Tibial nerve (tissue), 3 donors: ENCODE data around the gene JARID2.

Experiments
- POLR2A ChIP-seq, 2 donors: fragments of 450-650 bp; IDR thresholded peaks; one replicate each; pipeline ENCODE4 v1.6.1; 2017; ENCODE audit warnings: antibody characterized with exemption in 2 of 2, mild to moderate bottlenecking in 2 of 2, moderate library complexity in 2 of 2
- TF ChIP-seq, protein P1 (sequence below), 5 experiments: fragments of 200-600 bp in 3 of 5; fragments of 450-650 bp in 2 of 5; sonication (generic) in 3 of 5; IDR thresholded peaks; one replicate each; pipeline ENCODE4 v1.5.1; 2016 to 2019; ENCODE audit warnings: antibody characterized with exemption in 5 of 5, mild to moderate bottlenecking in 3 of 5, moderate library complexity in 2 of 5

DNA sequence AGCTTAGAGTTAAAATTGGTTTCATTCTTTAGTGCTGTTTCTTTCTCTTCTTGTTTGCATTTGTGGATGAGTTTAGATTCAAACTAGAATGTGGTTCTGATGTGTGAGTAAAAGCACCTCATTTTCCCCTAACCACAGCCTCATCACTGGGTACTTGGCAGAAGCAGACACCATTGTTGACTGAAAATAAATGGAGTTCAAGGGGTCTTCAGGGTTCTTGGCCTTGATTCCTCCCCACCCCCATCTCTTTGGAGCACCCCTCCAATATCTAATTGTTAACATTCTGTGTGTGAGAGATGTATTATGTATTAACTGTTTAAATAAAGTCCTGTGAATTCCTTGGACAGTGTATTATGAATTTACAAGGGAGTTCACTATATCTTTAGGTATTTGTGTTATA, 59.6 kb downstream of the JARID2 start:
- TF ChIP-seq, protein P1, sequence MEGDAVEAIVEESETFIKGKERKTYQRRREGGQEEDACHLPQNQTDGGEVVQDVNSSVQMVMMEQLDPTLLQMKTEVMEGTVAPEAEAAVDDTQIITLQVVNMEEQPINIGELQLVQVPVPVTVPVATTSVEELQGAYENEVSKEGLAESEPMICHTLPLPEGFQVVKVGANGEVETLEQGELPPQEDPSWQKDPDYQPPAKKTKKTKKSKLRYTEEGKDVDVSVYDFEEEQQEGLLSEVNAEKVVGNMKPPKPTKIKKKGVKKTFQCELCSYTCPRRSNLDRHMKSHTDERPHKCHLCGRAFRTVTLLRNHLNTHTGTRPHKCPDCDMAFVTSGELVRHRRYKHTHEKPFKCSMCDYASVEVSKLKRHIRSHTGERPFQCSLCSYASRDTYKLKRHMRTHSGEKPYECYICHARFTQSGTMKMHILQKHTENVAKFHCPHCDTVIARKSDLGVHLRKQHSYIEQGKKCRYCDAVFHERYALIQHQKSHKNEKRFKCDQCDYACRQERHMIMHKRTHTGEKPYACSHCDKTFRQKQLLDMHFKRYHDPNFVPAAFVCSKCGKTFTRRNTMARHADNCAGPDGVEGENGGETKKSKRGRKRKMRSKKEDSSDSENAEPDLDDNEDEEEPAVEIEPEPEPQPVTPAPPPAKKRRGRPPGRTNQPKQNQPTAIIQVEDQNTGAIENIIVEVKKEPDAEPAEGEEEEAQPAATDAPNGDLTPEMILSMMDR (IDR thresholded peaks at IDR 0.05): no peak
- no peak for TF ChIP-seq POLR2A (IDR thresholded peaks at IDR 0.05)
